Measurements from ENCODE around the gene LHFPL3.

DNA sequence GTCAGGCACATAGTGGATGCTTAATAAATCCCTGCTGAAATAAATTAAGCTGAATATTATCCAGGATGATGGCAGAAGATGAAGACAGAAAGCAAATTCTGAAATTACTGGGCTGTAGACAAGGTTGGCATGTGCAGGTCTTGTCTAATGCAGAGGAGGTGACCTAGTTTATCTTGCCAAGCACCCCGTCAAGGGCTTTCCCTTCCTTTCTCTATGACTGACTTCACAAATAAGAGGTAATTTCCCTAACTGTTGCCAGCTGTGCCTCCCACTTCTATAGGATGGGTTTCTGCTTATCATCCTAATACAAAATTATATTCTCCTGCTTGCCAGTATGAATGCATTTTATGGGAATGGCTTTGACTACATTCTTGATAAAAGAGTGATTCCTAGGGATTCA is 38.0 kb downstream of the LHFPL3 start:
- TF ChIP-seq ZNF232 (CRISPR knock-in tag; IDR thresholded peaks at IDR 0.05) (no peak), ZNF416 (CRISPR knock-in tag; IDR thresholded peaks at IDR 0.05) (no peak), SP1 (CRISPR knock-in tag; conservative IDR thresholded peaks at IDR 0.05) (no peak), NR2C2 (CRISPR knock-in tag; IDR thresholded peaks at IDR 0.05) (no peak), ESRRA (CRISPR knock-in tag; IDR thresholded peaks at IDR 0.05; ENCODE audit: borderline replicate concordance) (no peak), CBFB (CRISPR knock-in tag; IDR thresholded peaks at IDR 0.05; ENCODE audit: low read depth) (no peak), MXD4 (CRISPR knock-in tag; IDR thresholded peaks at IDR 0.05; ENCODE audit: borderline replicate concordance) (no peak)
- TF ChIP-seq, protein P1, sequence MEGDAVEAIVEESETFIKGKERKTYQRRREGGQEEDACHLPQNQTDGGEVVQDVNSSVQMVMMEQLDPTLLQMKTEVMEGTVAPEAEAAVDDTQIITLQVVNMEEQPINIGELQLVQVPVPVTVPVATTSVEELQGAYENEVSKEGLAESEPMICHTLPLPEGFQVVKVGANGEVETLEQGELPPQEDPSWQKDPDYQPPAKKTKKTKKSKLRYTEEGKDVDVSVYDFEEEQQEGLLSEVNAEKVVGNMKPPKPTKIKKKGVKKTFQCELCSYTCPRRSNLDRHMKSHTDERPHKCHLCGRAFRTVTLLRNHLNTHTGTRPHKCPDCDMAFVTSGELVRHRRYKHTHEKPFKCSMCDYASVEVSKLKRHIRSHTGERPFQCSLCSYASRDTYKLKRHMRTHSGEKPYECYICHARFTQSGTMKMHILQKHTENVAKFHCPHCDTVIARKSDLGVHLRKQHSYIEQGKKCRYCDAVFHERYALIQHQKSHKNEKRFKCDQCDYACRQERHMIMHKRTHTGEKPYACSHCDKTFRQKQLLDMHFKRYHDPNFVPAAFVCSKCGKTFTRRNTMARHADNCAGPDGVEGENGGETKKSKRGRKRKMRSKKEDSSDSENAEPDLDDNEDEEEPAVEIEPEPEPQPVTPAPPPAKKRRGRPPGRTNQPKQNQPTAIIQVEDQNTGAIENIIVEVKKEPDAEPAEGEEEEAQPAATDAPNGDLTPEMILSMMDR (IDR thresholded peaks at IDR 0.05): no peak
- TF ChIP-seq, protein P2, sequence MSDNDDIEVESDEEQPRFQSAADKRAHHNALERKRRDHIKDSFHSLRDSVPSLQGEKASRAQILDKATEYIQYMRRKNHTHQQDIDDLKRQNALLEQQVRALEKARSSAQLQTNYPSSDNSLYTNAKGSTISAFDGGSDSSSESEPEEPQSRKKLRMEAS (CRISPR knock-in tag; IDR thresholded peaks at IDR 0.05): no peak
- TF ChIP-seq, protein P3, sequence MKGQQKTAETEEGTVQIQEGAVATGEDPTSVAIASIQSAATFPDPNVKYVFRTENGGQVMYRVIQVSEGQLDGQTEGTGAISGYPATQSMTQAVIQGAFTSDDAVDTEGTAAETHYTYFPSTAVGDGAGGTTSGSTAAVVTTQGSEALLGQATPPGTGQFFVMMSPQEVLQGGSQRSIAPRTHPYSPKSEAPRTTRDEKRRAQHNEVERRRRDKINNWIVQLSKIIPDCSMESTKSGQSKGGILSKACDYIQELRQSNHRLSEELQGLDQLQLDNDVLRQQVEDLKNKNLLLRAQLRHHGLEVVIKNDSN (CRISPR knock-in tag; IDR thresholded peaks at IDR 0.05): no peak

Data from WTC11 (cell line).